ENCODE results near the gene DAPP1. TPM values are rescaled to one million over a fixed set of nuclear protein-coding genes. Genes with fewer than 3 reads are reported as not detected.

Gene DAPP1
- total RNA-seq, 2 experiments from 2014 or later = 8.3 to 9.1 TPM

GRCh38 chr4:99853999-99854398 is 37.4 kb downstream of the DAPP1 start:
- H3K36me3 Mint-ChIP-seq (ENCODE audit: low read depth) = peaks cover 60% of the 10 kb centered on the region
- intact Hi-C loops (cut with DNase I, micrococcal nuclease) = no loop called here
- no peak overlapping the region for H3K4me3 ChIP-seq (ENCODE audit: low read length)

DNA sequence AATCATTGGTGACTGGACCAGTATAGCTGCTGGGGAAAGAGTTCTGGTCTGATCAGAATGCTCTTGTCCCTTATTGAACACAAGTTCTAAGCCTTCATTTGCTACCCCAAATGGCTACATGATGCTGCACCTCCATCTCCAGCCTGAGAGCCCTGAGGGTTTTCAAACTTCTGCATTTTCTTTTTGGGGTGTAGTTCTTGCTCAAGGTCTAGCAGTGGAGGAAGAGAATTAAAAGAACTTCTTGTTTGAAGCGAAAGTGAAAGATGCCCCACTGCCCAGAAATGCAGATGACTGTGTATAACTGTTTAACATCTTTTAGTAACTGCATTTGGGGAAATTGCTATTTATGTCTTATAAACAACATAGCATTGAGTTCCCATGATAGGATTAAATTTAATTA is 39.1 kb downstream of the DAPP1 start:
- DNase-seq = peak in 3 of 14 experiments; percentile 49 to 50 (median 49)
- ATAC-seq (ENCODE audit: poor library complexity) = peak; percentile 16

More at GRCh38 chr4:99853999-99854398, 37.4 kb downstream of the DAPP1 start:
- Mint-ChIP-seq H3K4me3 (no peak overlapping the region), H3K4me1 (ENCODE audit: low read depth) (peaks cover 38% of the 10 kb centered on the region), H3K9me3 (no peaks in the 10 kb centered on the region), H3K27me3 (no peaks in the 10 kb centered on the region), H3K27ac (no peak overlapping the region)
- no peaks in the 10 kb centered on the region for H3K9me3 ChIP-seq (ENCODE audit: control insufficient read depth in 1 of 2, insufficient read depth in 1 of 2, low read length in 2 of 2)
- DNase-seq (no peak), ATAC-seq (ENCODE audit: poor library complexity) (no peak)
- TF ChIP-seq CTCF (IDR thresholded peaks at IDR 0.05) = no peak
- peaks cover 22% of the 10 kb centered on the region for H3K36me3 ChIP-seq (ENCODE audit: insufficient read depth, low read length)
- ChIA-PET POLR2A (no interaction called here), CTCF (no interaction called here)
- no peaks in the 10 kb centered on the region for H3K27me3 ChIP-seq (ENCODE audit: control insufficient read depth in 1 of 2, insufficient read depth in 2 of 2, low read length in 2 of 2)
- H3K4me1 ChIP-seq (ENCODE audit: insufficient read depth, low read length) = peaks cover 19% of the 10 kb centered on the region
- no peak overlapping the region for H3K27ac ChIP-seq (ENCODE audit: low read depth in 1 of 2, low read length in 2 of 2)

GRCh38 chr4:99856166-99856565 is 39.5 kb downstream of the DAPP1 start:
- H3K36me3 Mint-ChIP-seq (ENCODE audit: low read depth) = peaks cover 66% of the 10 kb centered on the region
- DNase-seq = peak in 3 of 14 experiments; percentile 49 to 53 (median 52)
- ATAC-seq (ENCODE audit: poor library complexity) = peak; percentile 43
- TF ChIP-seq CTCF (IDR thresholded peaks at IDR 0.05) = no peak
- no peaks in the 10 kb centered on the region for H3K27me3 ChIP-seq (ENCODE audit: control insufficient read depth in 1 of 2, insufficient read depth in 2 of 2, low read length in 2 of 2)
- no peak overlapping the region for H3K4me3 Mint-ChIP-seq
- no peaks in the 10 kb centered on the region for H3K27me3 Mint-ChIP-seq
- H3K27ac Mint-ChIP-seq = peak overlapping the region; percentile 16
- ChIA-PET CTCF (interaction anchor here (1.0 kb wide), 1 partner anchor 93 kb away, joined by 3 read pairs; no protein-coding TSS in a partner anchor), POLR2A (interaction anchor here (1.0 to 1.4 kb wide), 3 partner anchors 9 to 93 kb away, joined by 3 to 8 read pairs (median 5); partner anchors contain the start of gene DNAJB14)
- no peaks in the 10 kb centered on the region for H3K9me3 ChIP-seq (ENCODE audit: control insufficient read depth in 1 of 2, insufficient read depth in 1 of 2, low read length in 2 of 2)
- intact Hi-C loops (cut with DNase I, micrococcal nuclease) = no loop called here
- H3K4me1 Mint-ChIP-seq (ENCODE audit: low read depth) = peaks cover 28% of the 10 kb centered on the region
- H3K9me3 Mint-ChIP-seq = no peaks in the 10 kb centered on the region
- H3K36me3 ChIP-seq (ENCODE audit: insufficient read depth, low read length) = peaks cover 30% of the 10 kb centered on the region
- peak overlapping the region in 1 of 2 donors; percentile 35 for H3K27ac ChIP-seq (ENCODE audit: low read depth in 1 of 2, low read length in 2 of 2)
- no peak overlapping the region for H3K4me3 ChIP-seq (ENCODE audit: low read length)
- peaks cover 14% of the 10 kb centered on the region for H3K4me1 ChIP-seq (ENCODE audit: insufficient read depth, low read length)

More for the DNA sequence above, 39.1 kb downstream of the DAPP1 start:
- Mint-ChIP-seq H3K4me1 (ENCODE audit: low read depth) (peaks cover 33% of the 10 kb centered on the region), H3K4me3 (peak overlapping the region; percentile 56), H3K36me3 (ENCODE audit: low read depth) (peaks cover 68% of the 10 kb centered on the region), H3K27ac (peak overlapping the region; percentile 16), H3K27me3 (no peaks in the 10 kb centered on the region), H3K9me3 (no peaks in the 10 kb centered on the region)
- Histone ChIP-seq H3K4me1 (ENCODE audit: insufficient read depth, low read length) (peaks cover 19% of the 10 kb centered on the region), H3K36me3 (ENCODE audit: insufficient read depth, low read length) (peaks cover 30% of the 10 kb centered on the region), H3K9me3 (ENCODE audit: control insufficient read depth in 1 of 2, insufficient read depth in 1 of 2, low read length in 2 of 2) (no peaks in the 10 kb centered on the region), H3K4me3 (ENCODE audit: low read length) (no peak overlapping the region), H3K27ac (ENCODE audit: low read depth in 1 of 2, low read length in 2 of 2) (no peak overlapping the region), H3K27me3 (ENCODE audit: control insufficient read depth in 1 of 2, insufficient read depth in 2 of 2, low read length in 2 of 2) (no peaks in the 10 kb centered on the region)
- CTCF ChIA-PET = interaction anchor here (1.0 kb wide), 1 partner anchor 93 kb away, joined by 3 read pairs; no protein-coding TSS in a partner anchor
- POLR2A ChIA-PET = interaction anchor here (1.0 to 1.4 kb wide), 3 partner anchors 8 to 93 kb away, joined by 3 to 8 read pairs (median 5); partner anchors contain the start of gene DNAJB14
- intact Hi-C loops (cut with DNase I, micrococcal nuclease) = no loop called here
- no peak for TF ChIP-seq CTCF (IDR thresholded peaks at IDR 0.05)
